ENCODE measurements around the gene PDE1A.

GRCh38 chr2:182208421-182208820 is 218.4 kb downstream of the PDE1A start:
- TF ChIP-seq CTCF (IDR thresholded peaks at IDR 0.05) (no peak), POLR2A (IDR thresholded peaks at IDR 0.05) (no peak)

Measured in esophagus squamous epithelium (tissue), 4 donors.